ENCODE results near the gene PITX1. TPM values are rescaled to one million over a fixed set of nuclear protein-coding genes. Genes with fewer than 3 reads are reported as not detected.

PITX1 gene
- total RNA-seq, 4 donors from 2014 or later = 0.13 to 0.44 TPM; not detected in 2

DNA sequence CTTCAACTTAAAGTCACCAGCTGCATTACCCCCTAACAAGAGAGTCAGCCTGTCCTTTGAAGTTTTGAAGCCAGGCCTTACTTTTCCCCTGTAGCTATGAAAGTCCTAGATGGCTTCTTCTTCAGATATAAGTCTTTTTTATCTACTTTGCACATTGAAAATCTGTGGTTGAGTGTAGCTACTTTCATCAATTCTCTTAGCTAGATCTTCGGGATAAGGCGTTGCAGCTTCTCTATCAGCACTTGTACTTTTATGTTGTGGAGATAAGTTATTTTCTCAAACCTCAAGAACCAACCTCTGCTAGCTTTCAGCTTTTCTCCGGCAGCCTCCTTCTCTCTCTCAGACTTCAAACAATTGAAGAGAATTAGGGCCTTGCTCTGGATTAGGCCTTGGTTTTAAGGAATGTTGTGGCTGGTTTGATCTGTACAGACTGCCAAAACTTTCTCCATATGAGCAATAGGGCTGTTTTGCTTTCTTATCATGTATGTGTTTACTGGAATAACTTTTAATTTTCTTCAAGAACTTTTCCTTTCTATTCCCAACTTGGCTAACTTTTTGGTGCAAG is 44.7 kb downstream of the PITX1 start:
- intact Hi-C loops (cut with DNase I) = no loop called here
- H3K36me3 ChIP-seq = no peaks in the 10 kb centered on the region
- WGBS, 2 donors = 88 to 90% methylated on average over 3 of the region's 3 CpGs
- no peak overlapping the region for H3K4me3 ChIP-seq (replicated peaks in 1 of 3)
- no peak overlapping the region for H3K27ac ChIP-seq
- TF ChIP-seq, protein P1, sequence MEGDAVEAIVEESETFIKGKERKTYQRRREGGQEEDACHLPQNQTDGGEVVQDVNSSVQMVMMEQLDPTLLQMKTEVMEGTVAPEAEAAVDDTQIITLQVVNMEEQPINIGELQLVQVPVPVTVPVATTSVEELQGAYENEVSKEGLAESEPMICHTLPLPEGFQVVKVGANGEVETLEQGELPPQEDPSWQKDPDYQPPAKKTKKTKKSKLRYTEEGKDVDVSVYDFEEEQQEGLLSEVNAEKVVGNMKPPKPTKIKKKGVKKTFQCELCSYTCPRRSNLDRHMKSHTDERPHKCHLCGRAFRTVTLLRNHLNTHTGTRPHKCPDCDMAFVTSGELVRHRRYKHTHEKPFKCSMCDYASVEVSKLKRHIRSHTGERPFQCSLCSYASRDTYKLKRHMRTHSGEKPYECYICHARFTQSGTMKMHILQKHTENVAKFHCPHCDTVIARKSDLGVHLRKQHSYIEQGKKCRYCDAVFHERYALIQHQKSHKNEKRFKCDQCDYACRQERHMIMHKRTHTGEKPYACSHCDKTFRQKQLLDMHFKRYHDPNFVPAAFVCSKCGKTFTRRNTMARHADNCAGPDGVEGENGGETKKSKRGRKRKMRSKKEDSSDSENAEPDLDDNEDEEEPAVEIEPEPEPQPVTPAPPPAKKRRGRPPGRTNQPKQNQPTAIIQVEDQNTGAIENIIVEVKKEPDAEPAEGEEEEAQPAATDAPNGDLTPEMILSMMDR (IDR thresholded peaks at IDR 0.05) = no peak
- no peak for TF ChIP-seq POLR2A (IDR thresholded peaks at IDR 0.05)
- H3K27me3 ChIP-seq = no peaks in the 10 kb centered on the region
- H3K9me3 ChIP-seq = no peaks in the 10 kb centered on the region
- DNase-seq = no peak
- no peaks in the 10 kb centered on the region for H3K4me1 ChIP-seq

DNA sequence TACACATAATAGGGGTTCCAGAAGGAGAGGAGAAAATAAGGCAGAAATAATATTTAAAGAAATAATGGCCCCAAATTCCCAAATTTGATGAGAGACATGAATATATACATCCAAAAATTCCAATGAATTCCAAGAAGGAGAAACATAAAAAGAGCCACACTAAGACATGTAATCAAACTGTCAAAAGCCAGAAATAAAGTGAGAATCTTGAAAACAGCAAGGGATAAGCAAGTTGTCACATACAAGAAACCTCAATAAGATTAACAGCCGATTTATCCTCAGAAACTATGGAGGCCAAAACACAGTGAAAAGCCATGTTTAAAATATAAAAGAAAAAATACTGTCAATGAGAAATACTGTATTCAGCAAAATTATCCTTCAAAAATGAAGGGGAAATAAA is 51.8 kb downstream of the PITX1 start:
- no peaks in the 10 kb centered on the region for H3K36me3 ChIP-seq
- H3K4me1 ChIP-seq = no peaks in the 10 kb centered on the region
- no peak overlapping the region for H3K4me3 ChIP-seq (replicated peaks in 1 of 3)
- no peak overlapping the region for H3K27ac ChIP-seq
- no peak for DNase-seq
- TF ChIP-seq, protein P1 (IDR thresholded peaks at IDR 0.05) = no peak
- TF ChIP-seq POLR2A (IDR thresholded peaks at IDR 0.05) = no peak
- intact Hi-C loops (cut with DNase I) = no loop called here
- H3K9me3 ChIP-seq = no peaks in the 10 kb centered on the region
- H3K27me3 ChIP-seq = no peaks in the 10 kb centered on the region
- WGBS, 2 donors = 96 to 97% methylated on average over 1 of the region's 1 CpG

DNA sequence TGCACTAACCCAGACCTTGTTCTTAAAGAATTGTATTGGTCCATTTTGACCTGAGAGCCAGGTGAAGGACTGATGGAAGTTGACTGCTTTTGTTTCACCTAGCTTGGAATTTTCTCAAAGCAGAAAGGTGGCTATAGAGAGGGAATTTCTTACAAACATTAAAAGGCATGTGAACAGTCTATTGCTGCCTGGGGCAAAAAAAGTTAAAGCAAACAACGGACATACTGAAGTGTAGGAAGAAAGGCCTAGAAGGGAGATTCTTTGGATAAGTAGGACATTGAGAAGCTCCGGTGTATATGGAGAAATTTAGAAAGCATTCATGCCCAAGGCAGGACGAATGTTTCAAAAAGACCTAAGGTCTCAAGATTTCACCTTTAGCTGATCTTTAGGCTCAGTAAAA is 54.6 kb downstream of the PITX1 start:
- no peaks in the 10 kb centered on the region for H3K9me3 ChIP-seq
- no peak overlapping the region for H3K4me3 ChIP-seq (replicated peaks in 1 of 3)
- no peaks in the 10 kb centered on the region for H3K36me3 ChIP-seq
- intact Hi-C loops (cut with DNase I) = no loop called here
- H3K27ac ChIP-seq = no peak overlapping the region
- no peaks in the 10 kb centered on the region for H3K4me1 ChIP-seq
- TF ChIP-seq POLR2A (IDR thresholded peaks at IDR 0.05) = no peak
- TF ChIP-seq, protein P1 (IDR thresholded peaks at IDR 0.05) = no peak
- H3K27me3 ChIP-seq = no peaks in the 10 kb centered on the region
- no peak for DNase-seq
- 87 to 95% methylated on average over 3 of the region's 3 CpGs for WGBS, 2 donors

Other genes with a start within 250 kb of the PITX1 start
- 10 to 100 TPM; 52.5 to 66.6 (median 61.0) TPM for gene C5orf24, start 188.3 kb downstream of the PITX1 start, total RNA-seq
- gene TXNDC15, start 159.9 kb downstream of the PITX1 start, total RNA-seq = 100 to 1,000 TPM; 133 to 183 (median 153) TPM
- gene PCBD2, start 129.1 kb downstream of the PITX1 start, total RNA-seq = 10 to 100 TPM; 12.6 to 24.4 (median 17.7) TPM
- gene CATSPER3, start 66.3 kb downstream of the PITX1 start, total RNA-seq = under 1 TPM in 1 of 4 donors, not detected in 3; 0.56 TPM